ENCODE measurements around the gene ABHD14A. TPM values are rescaled to one million over a fixed set of nuclear protein-coding genes. Genes with fewer than 3 reads are reported as not detected.
"Not testable (repeated sequence)": the region's sequence is repeated elsewhere in the genome, so short reads cannot be mapped to it uniquely, and the experiment has no call there.

ABHD14A gene
- total RNA-seq, 4 donors from 2014 or later, result 2.2 to 14.8 (median 5.0) TPM

DNA sequence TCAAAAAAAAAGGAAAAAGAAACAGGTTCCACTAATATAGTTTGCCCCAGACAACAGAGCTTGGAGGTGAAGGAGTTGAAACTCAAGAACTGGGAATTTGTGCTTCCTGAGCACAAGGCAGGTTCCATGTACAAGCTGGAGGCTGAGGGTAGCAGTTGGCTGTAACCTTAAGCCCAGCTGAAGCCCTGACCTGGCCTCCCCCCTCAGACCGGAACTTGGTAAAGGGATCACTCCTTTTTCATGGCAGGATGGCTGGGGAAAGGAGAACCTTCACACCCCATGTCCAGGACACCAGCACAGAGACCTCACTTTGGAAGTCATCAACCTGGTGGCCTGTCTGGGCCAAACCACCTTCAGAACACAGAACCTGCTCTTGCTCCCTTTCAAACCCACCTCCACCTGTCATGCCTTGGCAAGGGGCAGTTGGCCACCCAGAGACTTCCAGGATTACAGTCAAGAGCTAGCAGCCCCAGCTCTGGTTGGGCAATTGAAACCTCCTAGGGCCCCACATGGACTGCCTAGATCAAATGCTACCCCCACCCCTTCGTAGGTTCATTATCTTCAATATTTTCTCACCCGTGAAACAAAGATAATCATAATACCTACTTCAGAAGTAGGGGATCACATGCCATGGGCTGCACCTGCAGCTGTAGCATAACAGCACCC lies 17.3 kb downstream of the ABHD14A start:
- WGBS, 2 donors, result 80 to 89% methylated on average over 3 of the region's 3 CpGs
- intact Hi-C loops (cut with DNase I; ENCODE audit: low total_unique reads), result no loop called here
- H3K4me3 ChIP-seq (ENCODE audit: low read depth, poor library complexity, severe bottlenecking), result no peak overlapping the region
- TF ChIP-seq, protein P1, sequence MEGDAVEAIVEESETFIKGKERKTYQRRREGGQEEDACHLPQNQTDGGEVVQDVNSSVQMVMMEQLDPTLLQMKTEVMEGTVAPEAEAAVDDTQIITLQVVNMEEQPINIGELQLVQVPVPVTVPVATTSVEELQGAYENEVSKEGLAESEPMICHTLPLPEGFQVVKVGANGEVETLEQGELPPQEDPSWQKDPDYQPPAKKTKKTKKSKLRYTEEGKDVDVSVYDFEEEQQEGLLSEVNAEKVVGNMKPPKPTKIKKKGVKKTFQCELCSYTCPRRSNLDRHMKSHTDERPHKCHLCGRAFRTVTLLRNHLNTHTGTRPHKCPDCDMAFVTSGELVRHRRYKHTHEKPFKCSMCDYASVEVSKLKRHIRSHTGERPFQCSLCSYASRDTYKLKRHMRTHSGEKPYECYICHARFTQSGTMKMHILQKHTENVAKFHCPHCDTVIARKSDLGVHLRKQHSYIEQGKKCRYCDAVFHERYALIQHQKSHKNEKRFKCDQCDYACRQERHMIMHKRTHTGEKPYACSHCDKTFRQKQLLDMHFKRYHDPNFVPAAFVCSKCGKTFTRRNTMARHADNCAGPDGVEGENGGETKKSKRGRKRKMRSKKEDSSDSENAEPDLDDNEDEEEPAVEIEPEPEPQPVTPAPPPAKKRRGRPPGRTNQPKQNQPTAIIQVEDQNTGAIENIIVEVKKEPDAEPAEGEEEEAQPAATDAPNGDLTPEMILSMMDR (IDR thresholded peaks at IDR 0.05), result no peak
- TF ChIP-seq POLR2A (IDR thresholded peaks at IDR 0.05), result no peak
- DNase-seq (ENCODE audit: low spot score in 2 of 2), result no peak

DNA sequence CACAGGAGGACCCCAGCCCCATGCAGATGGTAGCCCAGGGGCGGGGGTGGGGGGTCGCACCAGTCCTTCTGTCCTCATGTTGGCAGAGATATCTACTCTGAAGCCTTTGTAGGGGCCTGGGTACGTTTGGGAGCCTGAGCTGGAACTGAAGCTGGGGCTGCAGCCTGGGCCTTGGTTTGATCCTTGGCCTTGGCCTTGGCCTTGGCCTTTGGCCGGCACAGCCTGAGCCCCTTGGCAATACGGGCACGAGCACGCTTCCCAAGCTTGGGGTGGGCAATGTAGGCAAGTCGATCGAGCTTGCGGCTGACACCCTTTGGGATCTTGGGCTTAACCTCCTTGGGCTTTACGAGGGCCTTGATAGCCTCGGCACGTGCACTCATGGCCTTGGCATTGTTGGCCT lies 18.8 kb downstream of the ABHD14A start:
- WGBS, 2 donors, result 74 to 94% methylated on average over 4 to 8 of the region's 13 CpGs
- DNase-seq (ENCODE audit: low spot score in 2 of 2); H3K4me3 ChIP-seq (ENCODE audit: low read depth, poor library complexity, severe bottlenecking); intact Hi-C loops (cut with DNase I; ENCODE audit: low total_unique reads): not testable (repeated sequence)

DNA sequence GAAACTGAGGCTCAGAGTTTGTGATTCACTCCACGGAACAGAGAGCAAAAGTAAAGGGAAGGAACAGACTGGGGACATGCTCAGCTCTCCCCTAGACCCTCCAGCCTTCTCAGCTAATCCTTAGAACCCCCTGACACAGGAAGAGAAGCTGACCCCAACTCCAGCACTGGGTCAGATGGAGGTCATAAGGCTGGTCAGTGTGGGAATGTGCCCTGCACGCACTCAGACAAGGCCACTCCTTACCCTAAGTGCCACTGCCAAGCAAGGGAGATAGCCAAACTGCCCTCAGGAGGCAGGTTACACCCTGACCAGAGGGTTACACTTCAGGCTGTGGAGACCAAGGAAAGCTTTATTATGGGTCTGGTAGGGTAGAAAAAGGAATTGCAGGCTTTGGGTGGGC lies 19.7 kb downstream of the ABHD14A start:
- no peak overlapping the region for H3K4me3 ChIP-seq (ENCODE audit: low read depth, poor library complexity, severe bottlenecking)
- intact Hi-C loops (cut with DNase I; ENCODE audit: low total_unique reads), result no loop called here
- no peak for TF ChIP-seq POLR2A (IDR thresholded peaks at IDR 0.05)
- TF ChIP-seq, protein P1 (IDR thresholded peaks at IDR 0.05), result no peak
- DNase-seq (ENCODE audit: low spot score in 2 of 2), result no peak
- 67 to 86% methylated on average over 2 of the region's 2 CpGs for WGBS, 2 donors

DNA sequence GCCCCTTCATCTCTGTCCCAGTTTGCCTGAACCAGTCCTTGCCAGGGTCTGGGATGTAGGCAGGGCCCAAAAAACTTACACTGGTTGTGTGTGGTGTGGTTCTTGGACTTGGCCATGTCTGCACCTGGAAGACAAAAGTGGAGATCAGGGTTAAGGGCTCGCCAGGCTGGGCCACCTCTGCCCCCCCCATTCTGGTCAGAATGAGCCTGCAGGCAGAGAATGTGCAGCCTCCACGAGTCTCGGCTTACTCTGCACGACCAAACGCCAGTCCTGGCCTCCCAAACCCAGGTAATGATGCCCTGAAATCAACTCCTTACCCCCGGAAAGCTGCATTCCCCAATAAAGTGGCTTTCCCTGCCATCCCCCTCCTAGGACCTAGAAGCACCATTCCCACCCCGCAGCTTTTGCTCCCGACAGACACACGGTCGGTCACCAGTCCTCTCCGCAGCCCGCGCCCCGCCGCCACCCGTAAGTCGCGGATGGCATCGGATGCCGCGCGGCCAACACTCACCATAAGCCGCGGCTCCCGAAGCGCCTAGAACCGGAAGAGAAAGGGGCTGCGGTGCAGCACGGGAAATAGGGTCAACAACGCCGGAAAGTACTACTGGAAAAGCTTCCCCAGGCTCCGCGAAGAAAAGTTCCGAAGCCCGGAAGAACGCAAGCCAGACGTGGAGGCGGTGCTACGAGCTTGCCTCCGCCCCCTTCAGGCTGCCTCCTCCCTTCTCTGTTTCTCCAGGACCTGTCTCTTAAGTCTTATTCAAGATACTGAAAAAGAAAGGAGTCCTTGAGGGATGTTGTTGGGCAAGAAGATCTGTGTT lies 20.7 kb downstream of the ABHD14A start, which contains the start of gene RPL29:
TSS of gene RPL29 (minus strand) at position 550 of the 818 bp plus-strand sequence. CDS start at position 116, 434 bp downstream.
- TF ChIP-seq, protein P1 (IDR thresholded peaks at IDR 0.05), result no peak
- TF ChIP-seq POLR2A (IDR thresholded peaks at IDR 0.05), result no peak
- DNase-seq (ENCODE audit: low spot score in 2 of 2), result peak; percentile 94 to 98
- WGBS, 2 donors, result 0 to 1% methylated on average over 38 to 40 of the region's 40 CpGs
- intact Hi-C loops (cut with DNase I; ENCODE audit: low total_unique reads), result no loop called here
- peak within 1 kb of the TSS; percentile 87 for H3K4me3 ChIP-seq (ENCODE audit: low read depth, poor library complexity, severe bottlenecking)

DNA sequence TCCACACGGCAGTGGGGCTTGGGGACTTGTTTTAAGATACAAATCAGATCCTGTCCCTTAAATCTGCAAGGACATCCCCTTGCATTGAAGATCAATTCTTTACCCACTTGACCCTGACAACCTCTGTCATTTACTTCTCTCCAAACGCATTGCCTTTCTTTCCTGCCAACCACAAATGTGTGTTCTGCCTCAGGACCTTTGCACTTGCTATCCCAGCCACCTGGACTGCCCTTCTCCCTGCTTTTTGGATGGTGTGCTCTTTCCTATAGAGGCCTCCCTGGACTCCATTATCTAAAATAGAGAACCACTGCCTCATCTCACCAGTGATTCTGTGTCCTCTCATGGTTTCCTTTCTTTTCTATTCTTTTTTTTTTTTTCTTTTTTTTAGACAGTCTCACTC lies 22.3 kb downstream of the ABHD14A start:
- no peak for DNase-seq (ENCODE audit: low spot score in 2 of 2)
- WGBS, 2 donors, result 68% methylated on average over 2 of the region's 2 CpGs
- intact Hi-C loops (cut with DNase I; ENCODE audit: low total_unique reads), result no loop called here
- TF ChIP-seq, protein P1 (IDR thresholded peaks at IDR 0.05), result no peak
- H3K4me3 ChIP-seq (ENCODE audit: low read depth, poor library complexity, severe bottlenecking), result no peak overlapping the region

DNA sequence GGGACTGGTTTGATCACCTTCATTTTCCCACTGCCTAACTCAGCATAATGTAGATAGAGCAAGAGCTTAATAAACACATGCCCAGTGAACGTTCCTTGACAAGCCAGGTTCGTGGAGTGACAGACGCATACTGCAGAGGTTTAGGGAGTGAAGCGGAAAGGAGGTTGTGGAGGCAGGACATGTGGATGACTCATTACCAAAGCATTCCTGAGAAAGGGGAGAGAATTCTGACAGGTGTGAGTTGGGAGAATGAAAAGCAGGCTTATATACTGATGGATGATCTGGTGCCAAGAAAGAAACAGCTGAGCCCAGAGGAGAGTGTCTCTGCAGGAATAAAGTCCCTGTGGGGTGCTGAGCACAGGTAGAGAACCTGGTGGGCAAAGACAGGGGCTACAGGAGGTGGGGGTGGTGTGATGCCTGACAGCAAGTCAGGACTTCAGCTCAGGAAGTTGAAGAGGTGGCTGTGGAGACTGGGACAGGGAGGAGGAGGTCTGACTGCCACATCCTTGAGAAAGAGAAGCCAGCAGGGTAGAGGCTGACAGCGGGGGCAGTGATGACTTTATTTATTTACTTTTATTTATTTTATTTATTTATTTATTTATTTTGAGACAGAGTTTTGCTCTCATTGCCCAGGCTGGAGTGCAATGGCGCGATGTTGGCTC lies 23.2 kb downstream of the ABHD14A start:
- 45 to 55% methylated on average over 7 of the region's 7 CpGs for WGBS, 2 donors
- no peak for DNase-seq (ENCODE audit: low spot score in 2 of 2)
- TF ChIP-seq, protein P1 (IDR thresholded peaks at IDR 0.05), result no peak
- no peak for TF ChIP-seq POLR2A (IDR thresholded peaks at IDR 0.05)
- intact Hi-C loops (cut with DNase I; ENCODE audit: low total_unique reads), result no loop called here
- no peak overlapping the region for H3K4me3 ChIP-seq (ENCODE audit: low read depth, poor library complexity, severe bottlenecking)

Measured in lower leg skin (tissue), 4 donors.